GM12891 (cell line): ENCODE data around the gene YTHDF1.

Source experiments
- PAX5 ChIP-seq: IDR thresholded peaks from 2 replicates; pipeline ENCODE4 v1.6.1; 2011; ENCODE audit warnings: low read length, moderate library complexity, mild to moderate bottlenecking; ENCODE audit not compliant: insufficient read depth, severe bottlenecking
- POLR2A ChIP-seq: IDR thresholded peaks from 2 replicates; pipeline ENCODE4 v1.6.1; 2011; ENCODE audit warnings: low read depth, low read length, control low read depth
- POLR2AphosphoS5 ChIP-seq: IDR thresholded peaks from 2 replicates; pipeline ENCODE4 v1.6.1; 2011; ENCODE audit warnings: low read depth, low read length, control low read depth
- SPI1 ChIP-seq: IDR thresholded peaks from 2 replicates; pipeline ENCODE4 v1.6.1; 2011; ENCODE audit warnings: low read depth, low read length, control low read depth
- TAF1 ChIP-seq: IDR thresholded peaks from 2 replicates; pipeline ENCODE4 v1.6.1; 2011; ENCODE audit warnings: low read depth, low read length, control low read depth

DNA sequence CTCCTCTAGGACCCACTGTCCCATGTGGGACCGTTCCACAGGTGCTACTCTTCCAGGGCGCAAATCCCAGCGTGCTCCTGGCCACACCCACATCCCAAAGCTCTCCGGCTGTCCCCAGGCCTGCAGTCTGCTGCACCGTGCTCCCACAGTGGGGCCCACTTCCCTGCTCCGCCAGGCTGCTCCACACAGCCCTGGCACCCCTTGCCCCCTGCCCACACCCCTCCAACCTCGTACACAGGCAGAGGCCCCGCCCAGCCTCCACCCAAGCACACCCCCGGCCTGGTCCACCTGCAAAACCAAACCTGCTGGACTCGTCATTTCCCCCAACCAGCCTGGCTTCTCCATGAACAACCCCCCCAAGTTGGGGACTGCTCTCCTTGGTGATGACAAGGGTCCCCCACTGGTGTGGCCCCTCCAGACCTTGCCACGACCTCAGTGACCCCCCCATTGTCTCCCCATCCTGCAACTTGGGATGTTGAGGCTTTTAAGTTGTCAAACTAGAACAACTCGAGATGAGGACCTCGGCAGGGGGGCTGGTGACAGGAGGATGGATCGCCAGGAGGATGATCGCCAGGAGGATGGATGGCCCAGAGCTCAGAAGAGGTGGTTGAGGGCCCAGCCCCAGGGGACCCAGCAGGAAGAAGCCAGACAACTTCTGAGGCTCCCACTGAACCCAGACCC is 27.1 kb downstream of the YTHDF1 start:
- no peak for TF ChIP-seq POLR2A
- TF ChIP-seq POLR2AphosphoS5 = no peak
- no peak for TF ChIP-seq TAF1
- no peak for TF ChIP-seq SPI1
- no peak for TF ChIP-seq PAX5
